ENCODE measurements around the gene ZNF678. TPM values are rescaled to one million over a fixed set of nuclear protein-coding genes. Genes with fewer than 3 reads are reported as not detected.
"Not testable (repeated sequence)": the region's sequence is repeated elsewhere in the genome, so short reads cannot be mapped to it uniquely, and the experiment has no call there.

Gene ZNF678
- total and polyA plus RNA-seq, 2 of the 4 experiments (the other 2 are of a cell fraction): 1.3 to 4.8 TPM

DNA sequence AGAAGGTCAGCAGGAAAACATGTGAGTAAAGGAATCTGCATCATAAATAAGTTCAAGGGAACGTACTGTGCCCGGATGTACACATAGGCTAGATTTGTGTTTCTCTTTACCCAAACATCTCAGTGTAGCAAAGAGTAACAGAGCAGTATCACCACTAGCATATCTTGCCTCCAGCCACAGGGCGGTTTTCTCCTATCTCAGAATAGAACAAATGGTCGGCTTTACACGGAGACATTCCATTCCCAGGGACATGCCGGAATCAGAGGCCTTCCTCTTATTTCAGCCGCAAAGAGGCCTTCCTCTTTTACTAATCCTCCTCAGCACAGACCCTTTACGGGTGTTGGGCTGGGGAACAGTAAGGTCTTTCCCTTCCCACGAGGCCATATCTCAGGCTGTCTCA, 42.9 kb downstream of the ZNF678 start:
- H2AK9ac ChIP-seq (replicated peaks; ENCODE audit: low read depth, low read length, poor library complexity); BruUV-seq (replicated peaks); H3K4ac ChIP-seq (ENCODE audit: low read depth, low read length); H2BK15ac ChIP-seq (ENCODE audit: low read depth, low read length); dilution Hi-C loops (cut with HindIII; ENCODE audit: low sequenced_read_pairs, unreplicated experiment); H3K18ac ChIP-seq (ENCODE audit: low read depth, low read length); H4K8ac ChIP-seq (ENCODE audit: low read depth in 2 of 2, low read length in 2 of 2); H3K14ac ChIP-seq (replicated peaks; ENCODE audit: low read depth, low read length); POLR2A ChIA-PET (ENCODE audit: unreplicated experiment); H3K27ac ChIP-seq (ENCODE audit: insufficient read depth, low read length); DNase-seq; H3K4me2 ChIP-seq (ENCODE audit: low read depth, low read length); ATAC-seq (ENCODE audit: low read depth); H3K4me1 ChIP-seq (ENCODE audit: control insufficient read depth, insufficient read depth, low read length); H3K36me3 ChIP-seq (ENCODE audit: control insufficient read depth, insufficient read depth, low read length); H3K56ac ChIP-seq (ENCODE audit: extremely low read depth, insufficient read depth, low read length); H2AFZ ChIP-seq (replicated peaks; ENCODE audit: low read length, poor library complexity); intact Hi-C loops (cut with micrococcal nuclease); H3K79me1 ChIP-seq (ENCODE audit: low read depth in 1 of 2, low read length in 2 of 2); H3K23ac ChIP-seq (ENCODE audit: low read depth, low read length); CTCF ChIA-PET; H4K5ac ChIP-seq (ENCODE audit: low read depth, low read length); H4K91ac ChIP-seq (ENCODE audit: insufficient read depth, low read depth, low read length); H3K4me3 ChIP-seq (ENCODE audit: insufficient read depth, low read depth, low read length); H4K20me1 ChIP-seq (ENCODE audit: insufficient read depth, low read length); H3K9me1 ChIP-seq (ENCODE audit: insufficient read depth, low read length); in situ Hi-C loops (cut with MboI; ENCODE audit: low sequenced_read_pairs); H2BK120ac ChIP-seq (ENCODE audit: low read depth, low read length); H3K9ac ChIP-seq (ENCODE audit: low read depth, low read length); H3K27me3 ChIP-seq (ENCODE audit: control insufficient read depth, insufficient read depth, low read length); H3K9me3 ChIP-seq (ENCODE audit: control insufficient read depth, insufficient read depth, low read length); H2BK5ac ChIP-seq (ENCODE audit: low read depth, low read length, poor library complexity, severe bottlenecking); H2AK5ac ChIP-seq (ENCODE audit: low read depth, low read length); H2BK20ac ChIP-seq (ENCODE audit: low read depth, low read length): not testable (repeated sequence)
- 89% methylated on average over 3 of the region's 9 CpGs; no CpG with 5 or more reads in 1 of the 2 experiments for WGBS, 2 experiments (ENCODE audit: extremely low coverage in 2 of 2, insufficient read length in 1 of 2)
